ENCODE data around the gene DYRK1A.

The DYRK1A gene

GRCh38 chr21:37405629-37406028, 39.1 kb downstream of the DYRK1A start:
- Histone ChIP-seq H2BK15ac (ENCODE audit: low read length) (no peak overlapping the region), H3K27ac (replicated peaks; ENCODE audit: low read length) (no peak overlapping the region), H3K4ac (ENCODE audit: low read length) (no peak overlapping the region), H3K79me1 (ENCODE audit: low read depth, low read length) (peaks cover 2% of the 10 kb centered on the region), H3K4me2 (ENCODE audit: insufficient read depth, low read length, poor library complexity, severe bottlenecking) (no peak overlapping the region), H2BK120ac (ENCODE audit: low read depth, low read length) (no peak overlapping the region), H2BK12ac (ENCODE audit: low read length) (no peak overlapping the region), H3K4me3 (ENCODE audit: low read length in 2 of 2) (no peak overlapping the region), H2AK5ac (ENCODE audit: low read depth, low read length) (no peak overlapping the region), H4K91ac (ENCODE audit: low read depth, low read length, poor library complexity) (no peak overlapping the region), H2AFZ (ENCODE audit: low read length) (no peak overlapping the region), H3K36me3 (replicated peaks in 1 of 2; ENCODE audit: control insufficient read depth in 2 of 2, insufficient read depth in 2 of 2, low read length in 2 of 2) (peaks cover 0 to 16% of the 10 kb centered on the region in 2 donors), H2BK5ac (ENCODE audit: low read length) (no peak overlapping the region), H3K18ac (ENCODE audit: low read length) (no peak overlapping the region), H3K27me3 (ENCODE audit: control insufficient read depth in 3 of 3, insufficient read depth in 3 of 3, low read depth in 1 of 3, low read length in 3 of 3) (no peaks in the 10 kb centered on the region), H3K9ac (ENCODE audit: low read depth, low read length, poor library complexity) (peak overlapping the region; percentile 17), H3K9me3 (replicated peaks in 1 of 2; ENCODE audit: control insufficient read depth in 2 of 2, insufficient read depth in 1 of 2, low read depth in 1 of 2, low read length in 2 of 2) (peaks cover 0 to 28% of the 10 kb centered on the region in 2 donors), H3K23ac (ENCODE audit: low read depth, low read length, poor library complexity) (no peak overlapping the region), H3K4me1 (ENCODE audit: control insufficient read depth in 2 of 2, insufficient read depth in 1 of 2, low read depth in 1 of 2, low read length in 2 of 2) (peaks cover 3 to 4% of the 10 kb centered on the region in 2 donors), H4K8ac (ENCODE audit: low read depth, low read length) (no peak overlapping the region), H3K14ac (ENCODE audit: low read length) (no peak overlapping the region)
- DNase-seq (ENCODE audit: low spot score): no peak
- no CpG with 5 or more reads among the region's 4 CpGs for WGBS, 2 donors (ENCODE audit: extremely low coverage in 2 of 2, insufficient read length in 2 of 2, insufficient replicate concordance in 1 of 2)

GRCh38 chr21:37407719-37408420, 41.3 kb downstream of the DYRK1A start:
- H3K79me1 ChIP-seq (ENCODE audit: low read depth, low read length): peaks cover 2% of the 10 kb centered on the region
- H3K18ac ChIP-seq (ENCODE audit: low read length): no peak overlapping the region
- no peak for DNase-seq (ENCODE audit: low spot score)
- peaks cover 0 to 15% of the 10 kb centered on the region in 2 donors for H3K9me3 ChIP-seq (replicated peaks in 1 of 2; ENCODE audit: control insufficient read depth in 2 of 2, insufficient read depth in 1 of 2, low read depth in 1 of 2, low read length in 2 of 2)
- H3K4me2 ChIP-seq (ENCODE audit: insufficient read depth, low read length, poor library complexity, severe bottlenecking): no peak overlapping the region
- H3K27ac ChIP-seq (replicated peaks; ENCODE audit: low read length): no peak overlapping the region
- H3K23ac ChIP-seq (ENCODE audit: low read depth, low read length, poor library complexity): no peak overlapping the region
- no peak overlapping the region for H2BK5ac ChIP-seq (ENCODE audit: low read length)
- no peak overlapping the region for H2BK12ac ChIP-seq (ENCODE audit: low read length)
- H4K8ac ChIP-seq (ENCODE audit: low read depth, low read length): no peak overlapping the region
- H2AK5ac ChIP-seq (ENCODE audit: low read depth, low read length): no peak overlapping the region
- H2AFZ ChIP-seq (ENCODE audit: low read length): no peak overlapping the region
- no peak overlapping the region for H3K9ac ChIP-seq (ENCODE audit: low read depth, low read length, poor library complexity)
- no peak overlapping the region for H2BK120ac ChIP-seq (ENCODE audit: low read depth, low read length)
- H3K4me1 ChIP-seq (ENCODE audit: control insufficient read depth in 2 of 2, insufficient read depth in 1 of 2, low read depth in 1 of 2, low read length in 2 of 2): peaks cover 4 to 6% of the 10 kb centered on the region in 2 donors
- no peak overlapping the region for H2BK15ac ChIP-seq (ENCODE audit: low read length)
- no peak overlapping the region for H4K91ac ChIP-seq (ENCODE audit: low read depth, low read length, poor library complexity)
- no peak overlapping the region for H3K14ac ChIP-seq (ENCODE audit: low read length)
- H3K27me3 ChIP-seq (ENCODE audit: control insufficient read depth in 3 of 3, insufficient read depth in 3 of 3, low read depth in 1 of 3, low read length in 3 of 3): no peaks in the 10 kb centered on the region
- no peak overlapping the region for H3K4me3 ChIP-seq (ENCODE audit: low read length in 2 of 2)
- WGBS, 2 donors (ENCODE audit: extremely low coverage in 2 of 2, insufficient read length in 2 of 2, insufficient replicate concordance in 1 of 2): no CpG with 5 or more reads among the region's 6 CpGs
- H3K36me3 ChIP-seq (replicated peaks in 1 of 2; ENCODE audit: control insufficient read depth in 2 of 2, insufficient read depth in 2 of 2, low read length in 2 of 2): peaks cover 0 to 17% of the 10 kb centered on the region in 2 donors
- H3K4ac ChIP-seq (ENCODE audit: low read length): no peak overlapping the region

DNA sequence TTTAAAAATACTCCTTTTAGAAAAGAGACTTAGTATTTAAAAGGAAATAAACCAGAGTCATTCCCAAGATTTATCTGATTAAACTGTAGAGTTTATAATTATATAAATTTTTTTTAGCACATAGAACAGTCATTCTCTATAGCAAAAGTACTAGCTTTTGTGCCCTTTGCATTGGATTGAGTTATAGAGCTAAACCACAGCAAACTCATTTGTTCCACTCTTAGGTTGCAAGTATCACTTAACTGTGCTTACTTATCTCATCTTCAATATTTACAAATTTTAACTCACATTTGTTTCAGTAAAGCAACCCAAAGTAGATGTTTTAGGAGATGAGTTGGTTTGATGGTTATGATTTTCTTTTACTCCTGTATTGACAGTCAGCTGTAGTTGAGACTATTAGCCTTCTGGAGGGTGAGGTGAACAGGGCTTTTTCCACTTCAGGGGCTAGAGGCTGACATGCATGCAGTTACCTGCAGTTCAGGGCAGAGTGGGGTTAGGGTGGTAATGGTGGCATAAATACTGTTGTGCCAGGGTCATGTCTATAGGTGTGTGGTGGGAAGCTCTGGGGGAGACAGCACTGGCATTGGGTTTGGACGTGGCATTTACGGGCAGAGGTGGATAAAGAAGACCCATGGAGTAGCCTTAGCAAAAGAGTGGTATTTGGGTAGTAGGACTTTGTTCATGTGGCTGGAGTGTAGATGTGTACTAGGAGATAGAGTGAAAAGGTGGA, 42.1 kb downstream of the DYRK1A start:
- Histone ChIP-seq H4K8ac (ENCODE audit: low read depth, low read length) (no peak overlapping the region), H2BK5ac (ENCODE audit: low read length) (no peak overlapping the region), H3K9ac (ENCODE audit: low read depth, low read length, poor library complexity) (no peak overlapping the region), H2BK120ac (ENCODE audit: low read depth, low read length) (no peak overlapping the region), H3K4me1 (ENCODE audit: control insufficient read depth in 2 of 2, insufficient read depth in 1 of 2, low read depth in 1 of 2, low read length in 2 of 2) (peaks cover 4 to 6% of the 10 kb centered on the region in 2 donors), H2BK15ac (ENCODE audit: low read length) (no peak overlapping the region), H3K4ac (ENCODE audit: low read length) (no peak overlapping the region), H4K91ac (ENCODE audit: low read depth, low read length, poor library complexity) (no peak overlapping the region), H3K27me3 (ENCODE audit: control insufficient read depth in 3 of 3, insufficient read depth in 3 of 3, low read depth in 1 of 3, low read length in 3 of 3) (no peaks in the 10 kb centered on the region), H3K36me3 (replicated peaks in 1 of 2; ENCODE audit: control insufficient read depth in 2 of 2, insufficient read depth in 2 of 2, low read length in 2 of 2) (peaks cover 0 to 17% of the 10 kb centered on the region in 2 donors), H2BK12ac (ENCODE audit: low read length) (no peak overlapping the region), H3K14ac (ENCODE audit: low read length) (no peak overlapping the region), H3K23ac (ENCODE audit: low read depth, low read length, poor library complexity) (no peak overlapping the region), H3K79me1 (ENCODE audit: low read depth, low read length) (peaks cover 2% of the 10 kb centered on the region), H2AK5ac (ENCODE audit: low read depth, low read length) (no peak overlapping the region), H3K4me3 (ENCODE audit: low read length in 2 of 2) (no peak overlapping the region), H3K9me3 (replicated peaks in 1 of 2; ENCODE audit: control insufficient read depth in 2 of 2, insufficient read depth in 1 of 2, low read depth in 1 of 2, low read length in 2 of 2) (peaks cover 0 to 14% of the 10 kb centered on the region in 2 donors), H3K4me2 (ENCODE audit: insufficient read depth, low read length, poor library complexity, severe bottlenecking) (no peak overlapping the region), H3K27ac (replicated peaks; ENCODE audit: low read length) (no peak overlapping the region), H2AFZ (ENCODE audit: low read length) (no peak overlapping the region), H3K18ac (ENCODE audit: low read length) (no peak overlapping the region)
- no peak for DNase-seq (ENCODE audit: low spot score)
- WGBS, 2 donors (ENCODE audit: extremely low coverage in 2 of 2, insufficient read length in 2 of 2, insufficient replicate concordance in 1 of 2): no CpG with 5 or more reads among the region's 2 CpGs

- Histone ChIP-seq H2BK120ac (ENCODE audit: low read depth, low read length) (no peak overlapping the region), H3K18ac (ENCODE audit: low read length) (no peak overlapping the region)
These were observed 44.1 kb downstream of the DYRK1A start for GRCh38 chr21:37410639-37411038.

More at GRCh38 chr21:37410639-37411038, 44.1 kb downstream of the DYRK1A start:
- H3K27me3 ChIP-seq (ENCODE audit: control insufficient read depth in 3 of 3, insufficient read depth in 3 of 3, low read depth in 1 of 3, low read length in 3 of 3): no peaks in the 10 kb centered on the region
- no CpG with 5 or more reads among the region's 9 CpGs for WGBS, 2 donors (ENCODE audit: extremely low coverage in 2 of 2, insufficient read length in 2 of 2, insufficient replicate concordance in 1 of 2)
- H2BK12ac ChIP-seq (ENCODE audit: low read length): no peak overlapping the region
- no peak overlapping the region for H2AK5ac ChIP-seq (ENCODE audit: low read depth, low read length)
- H4K8ac ChIP-seq (ENCODE audit: low read depth, low read length): no peak overlapping the region
- no peak overlapping the region for H3K4me2 ChIP-seq (ENCODE audit: insufficient read depth, low read length, poor library complexity, severe bottlenecking)
- no peak overlapping the region for H3K27ac ChIP-seq (replicated peaks; ENCODE audit: low read length)
- no peak overlapping the region for H2BK15ac ChIP-seq (ENCODE audit: low read length)
- no peak overlapping the region for H2AFZ ChIP-seq (ENCODE audit: low read length)
- no peak overlapping the region for H3K23ac ChIP-seq (ENCODE audit: low read depth, low read length, poor library complexity)
- no peak overlapping the region for H4K91ac ChIP-seq (ENCODE audit: low read depth, low read length, poor library complexity)
- no peak overlapping the region for H3K4me3 ChIP-seq (ENCODE audit: low read length in 2 of 2)
- no peak overlapping the region for H3K14ac ChIP-seq (ENCODE audit: low read length)
- peaks cover 2% of the 10 kb centered on the region for H3K79me1 ChIP-seq (ENCODE audit: low read depth, low read length)
- peaks cover 0 to 26% of the 10 kb centered on the region in 2 donors for H3K36me3 ChIP-seq (replicated peaks in 1 of 2; ENCODE audit: control insufficient read depth in 2 of 2, insufficient read depth in 2 of 2, low read length in 2 of 2)
- H2BK5ac ChIP-seq (ENCODE audit: low read length): no peak overlapping the region
- H3K4ac ChIP-seq (ENCODE audit: low read length): no peak overlapping the region
- H3K4me1 ChIP-seq (ENCODE audit: control insufficient read depth in 2 of 2, insufficient read depth in 1 of 2, low read depth in 1 of 2, low read length in 2 of 2): peaks cover 4% of the 10 kb centered on the region in 2 donors
- H3K9me3 ChIP-seq (replicated peaks in 1 of 2; ENCODE audit: control insufficient read depth in 2 of 2, insufficient read depth in 1 of 2, low read depth in 1 of 2, low read length in 2 of 2): peaks cover 0 to 6% of the 10 kb centered on the region in 2 donors
- no peak for DNase-seq (ENCODE audit: low spot score)
- H3K9ac ChIP-seq (ENCODE audit: low read depth, low read length, poor library complexity): no peak overlapping the region

Measured in neuronal stem cell (in vitro differentiated cells).